GM12874 (cell line): Measurements from ENCODE around the gene SLC22A14.

Experiments
- CTCF ChIP-seq: IDR thresholded peaks from 2 replicates; pipeline ENCODE4 v1.5.1; 2011; ENCODE audit warnings: low read depth, mild to moderate bottlenecking, control low read depth, low read length, moderate library complexity; ENCODE audit not compliant: insufficient read depth

The SLC22A14 gene

GRCh38 chr3:38346587-38347410 lies 64.7 kb downstream of the SLC22A14 start, which contains the start of gene XYLB:
XYLB (plus strand) TSS chr3:38346785; CDS start chr3:38346869, 84 bp downstream.
- TF ChIP-seq CTCF, result peak; percentile 95

DNA sequence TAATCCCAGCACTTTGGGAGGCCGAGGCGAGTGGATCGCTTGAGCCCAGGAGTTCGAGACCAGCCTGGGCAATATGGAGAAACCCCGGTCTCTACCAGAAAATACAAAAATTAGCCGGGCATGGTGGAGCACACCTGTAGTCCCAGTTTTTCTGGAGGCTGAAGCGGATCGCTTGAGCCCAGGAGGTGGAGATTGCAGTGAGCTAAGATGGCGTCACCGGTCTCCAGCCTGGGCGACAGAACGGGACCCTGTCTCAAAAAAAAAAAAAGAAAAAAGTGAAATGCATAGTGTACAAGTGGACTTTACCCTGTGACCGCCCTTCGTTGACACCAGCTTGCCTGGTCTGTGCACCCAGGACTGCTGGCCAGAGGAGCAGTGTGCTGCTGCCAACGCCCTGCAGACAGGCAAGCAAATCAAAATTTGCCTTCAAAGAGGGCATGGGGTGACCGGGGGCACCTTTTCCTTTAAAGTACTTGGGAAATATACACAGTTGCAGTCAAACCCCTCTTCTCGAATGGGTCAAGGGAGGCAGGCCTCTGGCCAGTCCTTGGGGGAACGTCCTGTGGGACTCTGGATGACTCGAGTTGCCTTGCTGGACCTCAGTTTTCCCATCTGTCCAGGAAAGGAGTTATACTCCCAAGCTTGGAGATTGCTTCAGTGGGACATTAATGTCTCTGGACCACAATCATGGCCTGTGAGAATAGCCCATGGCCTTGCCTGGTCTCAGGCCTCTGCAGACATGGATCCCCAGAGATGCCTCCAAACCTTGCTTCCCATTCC lies 65.5 kb downstream of the SLC22A14 start:
- no peak for TF ChIP-seq CTCF

- no peak for TF ChIP-seq CTCF
Measured at GRCh38 chr3:38348903-38349302, 66.8 kb downstream of the SLC22A14 start.

- TF ChIP-seq CTCF, result no peak
Measured at GRCh38 chr3:38349684-38350359, 67.7 kb downstream of the SLC22A14 start.

- TF ChIP-seq CTCF, result no peak
Measured at GRCh38 chr3:38353151-38353550, 71.1 kb downstream of the SLC22A14 start.

DNA sequence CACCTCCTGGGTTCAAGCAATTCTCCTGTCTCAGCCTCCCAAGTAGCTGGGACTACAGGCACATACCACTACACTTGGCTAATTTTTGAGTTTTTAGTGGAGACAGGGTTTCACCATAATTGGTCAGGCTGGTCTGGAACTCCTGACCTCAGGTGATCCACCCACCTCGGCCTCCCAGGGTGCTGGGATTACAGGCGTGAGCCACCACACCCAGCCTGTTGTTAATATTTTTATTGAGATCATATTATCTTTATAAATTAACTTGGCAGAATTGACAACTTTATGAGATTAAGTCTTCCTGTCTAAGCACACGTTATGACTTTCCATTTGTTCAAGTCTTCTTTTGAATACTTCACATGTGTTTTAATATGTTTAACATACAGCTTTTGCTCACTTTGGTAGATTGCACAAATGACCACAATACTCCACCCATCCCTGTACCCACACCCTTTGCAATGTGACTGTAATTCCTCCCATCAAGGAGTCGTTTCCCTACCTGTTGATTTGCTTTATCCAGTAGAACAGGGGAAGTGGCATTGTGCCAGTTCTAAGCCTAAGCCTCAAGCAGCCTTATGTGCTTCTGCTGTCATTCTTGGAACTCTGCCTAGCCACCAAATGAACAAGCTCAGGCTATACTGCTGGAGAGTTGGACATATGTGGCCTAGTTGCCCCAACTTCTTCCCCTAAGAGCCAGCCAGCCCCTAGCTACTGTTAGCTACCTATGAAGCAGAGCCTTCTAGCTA lies 72.7 kb downstream of the SLC22A14 start:
- TF ChIP-seq CTCF, result no peak

GRCh38 chr3:38359038-38359437 lies 76.9 kb downstream of the SLC22A14 start:
- no peak for TF ChIP-seq CTCF
